Ascending aorta (tissue), 2 donors: ENCODE results near the gene JUN. TPM values are rescaled to one million over a fixed set of nuclear protein-coding genes. Genes with fewer than 3 reads are reported as not detected.

Experiments
- DNase-seq, 2 donors: peaks; one replicate each; pipeline ENCODE4 v3.0.0-alpha.2; 2019; ENCODE audit warnings: low spot score in 2 of 2
- H3K27ac ChIP-seq, 2 donors: fragments of 200-600 bp; sonication (generic); one replicate each; pipeline ENCODE4 v1.5.1; 2016 to 2017; ENCODE audit warnings: mild to moderate bottlenecking in 1 of 2
- H3K27me3 ChIP-seq: fragments of 200-600 bp; sonication (generic); one replicate; pipeline ENCODE4 v1.5.1; 2017
- H3K36me3 ChIP-seq, 2 donors: fragments of 200-600 bp; sonication (generic); one replicate each; pipeline ENCODE4 v1.5.1; 2016
- H3K4me1 ChIP-seq, 2 donors: fragments of 200-600 bp; sonication (generic); one replicate each; pipeline ENCODE4 v1.5.1; 2016 to 2017; ENCODE audit warnings: mild to moderate bottlenecking in 1 of 2
- H3K4me3 ChIP-seq, 2 donors: fragments of 200-600 bp; sonication (generic); one replicate each; pipeline ENCODE4 v1.5.1; 2016 to 2017; ENCODE audit warnings: mild to moderate bottlenecking in 1 of 2
- H3K9me3 ChIP-seq, 2 donors: fragments of 200-600 bp; sonication (generic); one replicate each; pipeline ENCODE4 v1.5.1; 2016
- CTCF ChIP-seq, 3 experiments: fragments of 200-600 bp in 2 of 3; fragments of 450-650 bp in 1 of 3; sonication (generic) in 2 of 3; IDR thresholded peaks; one replicate each; pipeline ENCODE4 v1.5.1; 2016 to 2019; ENCODE audit warnings: antibody characterized with exemption in 3 of 3, mild to moderate bottlenecking in 1 of 3, moderate library complexity in 1 of 3
- intact Hi-C: fragments of 100-400 bp; cut with DNase I; formaldehyde crosslinking; loops from one replicate; pipeline ENCODE4 v1.15.1; 2023
- total RNA-seq: library from RNA; depleted of rRNA; stranded (reverse); fragments of >200 nt; gene quantifications from one replicate; pipeline ENCODE4 v1.1.0, GENCODE V29; 2016

JUN gene
- 1,004 TPM for total RNA-seq

- Histone ChIP-seq H3K27me3 (no peaks in the 10 kb centered on the region), H3K27ac (peak within 1 kb of the TSS; percentile 99), H3K4me3 (peak within 1 kb of the TSS; percentile 95 to 97), H3K4me1 (peaks cover 0 to 5% of the 10 kb centered on the region in 2 donors), H3K9me3 (no peaks in the 10 kb centered on the region), H3K36me3 (peaks cover 0 to 9% of the 10 kb centered on the region in 2 donors)
- intact Hi-C loops = loop anchor here (1.0 to 5.0 kb wide), 7 partner anchors 119 to 915 kb away; no protein-coding TSS in a partner anchor
- peak in 1 of 3 experiments; percentile 17 for TF ChIP-seq CTCF (IDR thresholded peaks at IDR 0.05)
- DNase-seq = peak; percentile 99 to 100
These were observed at the start of gene JUN for GRCh38 chr1:58783993-58784757. Gene JUN (minus strand): TSS chr1:58784047. CDS start chr1:58783070, 977 bp downstream.

- Histone ChIP-seq H3K4me1 (no peaks in the 10 kb centered on the region), H3K9me3 (no peaks in the 10 kb centered on the region), H3K27ac (no peak overlapping the region), H3K27me3 (no peaks in the 10 kb centered on the region), H3K36me3 (no peaks in the 10 kb centered on the region), H3K4me3 (no peak overlapping the region)
- DNase-seq = no peak
- intact Hi-C loops = no loop called here
- no peak for TF ChIP-seq CTCF (IDR thresholded peaks at IDR 0.05)
These were observed 49.3 kb upstream of the JUN start for GRCh38 chr1:58833166-58833565.

GRCh38 chr1:58830291-58830690 lies 46.4 kb upstream of the JUN start:
- Histone ChIP-seq H3K9me3 (peaks cover 12 to 13% of the 10 kb centered on the region in 2 donors), H3K4me1 (no peaks in the 10 kb centered on the region), H3K27me3 (no peaks in the 10 kb centered on the region), H3K36me3 (no peaks in the 10 kb centered on the region), H3K4me3 (no peak overlapping the region), H3K27ac (no peak overlapping the region)
- TF ChIP-seq CTCF (IDR thresholded peaks at IDR 0.05) = no peak
- intact Hi-C loops = no loop called here
- no peak for DNase-seq

GRCh38 chr1:58829866-58830265 lies 46.0 kb upstream of the JUN start:
- intact Hi-C loops = no loop called here
- no peak for TF ChIP-seq CTCF (IDR thresholded peaks at IDR 0.05)
- no peak overlapping the region for H3K27ac ChIP-seq

GRCh38 chr1:58827298-58827697 lies 43.5 kb upstream of the JUN start:
- intact Hi-C loops = no loop called here
- no peak for TF ChIP-seq CTCF (IDR thresholded peaks at IDR 0.05)
- DNase-seq = no peak
- no peaks in the 10 kb centered on the region for H3K4me1 ChIP-seq
- H3K9me3 ChIP-seq = peaks cover 12 to 13% of the 10 kb centered on the region in 2 donors
- H3K27ac ChIP-seq = no peak overlapping the region
- no peaks in the 10 kb centered on the region for H3K36me3 ChIP-seq
- H3K4me3 ChIP-seq = no peak overlapping the region
- no peaks in the 10 kb centered on the region for H3K27me3 ChIP-seq

More at GRCh38 chr1:58829866-58830265, 46.0 kb upstream of the JUN start:
- no peak for DNase-seq
- no peaks in the 10 kb centered on the region for H3K4me1 ChIP-seq
- peaks cover 12 to 13% of the 10 kb centered on the region in 2 donors for H3K9me3 ChIP-seq
- no peaks in the 10 kb centered on the region for H3K36me3 ChIP-seq
- no peak overlapping the region for H3K4me3 ChIP-seq
- no peaks in the 10 kb centered on the region for H3K27me3 ChIP-seq
